ENCODE results near the gene PDGFA.
A peak's percentile ranks its signal among the peaks of the same experiment; 100 is the strongest.

PDGFA gene

DNA sequence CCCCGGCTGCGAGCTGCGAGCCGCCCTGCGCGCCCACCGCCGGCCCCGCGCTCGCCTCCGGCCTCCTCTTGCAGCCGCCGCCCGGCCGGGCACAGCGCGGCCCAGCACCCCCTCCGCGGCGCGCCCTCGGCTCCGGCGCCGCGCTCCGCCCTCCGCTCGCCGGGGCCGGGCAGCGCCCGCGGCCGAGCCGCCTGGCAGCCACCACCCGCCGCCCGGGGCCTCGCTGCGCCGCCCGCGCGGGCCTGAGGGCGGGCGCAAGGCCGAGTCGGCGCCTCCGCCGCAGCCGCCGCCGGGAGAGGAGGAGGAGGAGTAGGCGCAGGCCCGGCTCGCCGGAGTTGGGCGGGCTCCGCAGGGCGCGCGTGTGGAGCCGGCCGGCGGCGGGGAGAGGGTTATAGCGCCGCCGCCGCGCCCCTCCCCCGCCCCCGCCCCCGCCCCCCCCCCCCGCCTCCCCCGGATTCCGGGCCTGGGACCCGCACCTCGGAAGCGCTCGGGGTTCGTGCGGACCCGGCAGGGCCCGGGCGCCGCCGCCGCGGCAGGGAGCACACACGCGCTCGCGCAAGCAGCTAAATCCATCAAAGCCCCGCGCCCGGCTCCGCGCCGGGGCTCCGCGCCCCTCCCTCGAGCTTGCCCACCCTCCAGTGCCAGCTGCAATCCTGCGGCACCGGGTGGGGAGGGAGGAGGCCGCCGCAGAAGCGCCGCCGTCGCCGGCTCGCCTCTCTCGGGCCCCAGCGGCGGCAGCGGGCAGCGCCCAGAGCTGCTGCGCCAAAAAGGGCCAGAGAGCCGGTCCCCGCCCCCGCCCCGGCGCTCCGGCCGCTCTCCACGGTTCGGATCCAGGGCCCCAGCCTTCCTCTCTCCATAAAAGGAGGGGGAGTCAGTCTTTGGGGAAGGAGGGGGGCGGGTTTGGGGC is at the start of gene PDGFA:
PDGFA (minus strand) TSS at position 363 of the 907 bp plus-strand sequence. CDS start 845 bp downstream, outside the sequence.
- Histone ChIP-seq H3K27me3 (replicated peaks) (peaks cover 6% of the 10 kb centered on the region), H3K27ac (no peak within 1 kb of the TSS), H3K36me3 (replicated peaks) (no peaks in the 10 kb centered on the region), H3K4me3 (ENCODE audit: low read depth, low read length) (peak within 1 kb of the TSS; percentile 74)
- in situ Hi-C loops (cut with HindIII; ENCODE audit: low pct_ligation_motif_present, low sequenced_read_pairs) = no loop called here
- no peak for TF ChIP-seq CTCF (IDR thresholded peaks at IDR 0.05; ENCODE audit: low read depth, low read length, missing control alignments)
- DNase-seq = no peak

DNA sequence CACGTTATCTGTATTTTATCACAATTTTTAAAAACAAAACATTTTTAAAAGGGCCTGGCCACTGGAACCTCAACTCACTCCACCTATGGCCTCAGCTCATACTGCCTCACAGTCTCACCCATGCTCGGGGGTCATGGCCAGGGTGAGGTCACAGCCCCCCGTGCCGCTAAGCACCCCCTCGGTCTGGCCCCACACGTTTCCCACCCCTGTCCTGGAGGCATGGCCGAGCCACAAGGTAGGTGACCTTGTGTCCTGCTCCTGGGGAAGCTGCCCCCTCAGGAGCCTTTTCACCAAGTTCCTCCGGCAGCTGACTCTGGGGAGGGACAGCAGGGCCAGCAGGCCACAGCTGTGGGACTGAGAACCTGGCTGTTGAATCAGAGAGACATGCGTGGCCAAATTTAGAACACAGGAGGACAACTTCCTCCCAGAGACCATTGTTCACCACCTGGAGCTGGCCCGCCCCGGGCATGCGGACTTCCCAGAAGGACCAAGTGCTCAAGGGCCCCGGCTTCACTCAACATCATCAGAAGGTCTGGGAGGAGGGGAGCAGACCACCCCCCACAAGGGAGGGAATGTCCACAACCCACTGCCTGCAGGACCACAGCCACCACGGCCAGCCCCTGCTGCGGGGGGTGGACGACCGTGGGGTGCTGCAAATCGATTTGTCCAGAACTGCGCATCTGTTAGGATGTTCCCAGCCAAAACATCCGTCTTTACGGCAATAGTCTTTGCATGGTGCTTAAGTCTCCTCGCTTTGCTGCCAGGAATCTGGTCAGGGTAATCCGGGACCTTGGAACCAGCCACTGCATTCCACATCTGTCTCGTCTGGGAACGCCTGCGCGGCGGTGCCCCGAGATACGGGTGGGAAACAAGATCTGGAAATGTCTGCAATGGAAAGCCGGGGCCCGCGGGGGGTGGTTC is 48.6 kb upstream of the PDGFA start:
- in situ Hi-C loops (cut with HindIII; ENCODE audit: low pct_ligation_motif_present, low sequenced_read_pairs) = no loop called here
- TF ChIP-seq CTCF (IDR thresholded peaks at IDR 0.05; ENCODE audit: low read depth, low read length, missing control alignments) = no peak
- DNase-seq = no peak
- no peaks in the 10 kb centered on the region for H3K27me3 ChIP-seq (replicated peaks)
- no peak overlapping the region for H3K4me3 ChIP-seq (ENCODE audit: low read depth, low read length)
- no peak overlapping the region for H3K27ac ChIP-seq
- no peaks in the 10 kb centered on the region for H3K36me3 ChIP-seq (replicated peaks)

GRCh38 chr7:567305-567883 is 47.7 kb upstream of the PDGFA start:
- in situ Hi-C loops (cut with HindIII; ENCODE audit: low pct_ligation_motif_present, low sequenced_read_pairs) = no loop called here
- Histone ChIP-seq H3K4me3 (ENCODE audit: low read depth, low read length) (no peak overlapping the region), H3K27me3 (replicated peaks) (no peaks in the 10 kb centered on the region), H3K36me3 (replicated peaks) (no peaks in the 10 kb centered on the region), H3K27ac (no peak overlapping the region)
- TF ChIP-seq CTCF (IDR thresholded peaks at IDR 0.05; ENCODE audit: low read depth, low read length, missing control alignments) = no peak
- no peak for DNase-seq

DNA sequence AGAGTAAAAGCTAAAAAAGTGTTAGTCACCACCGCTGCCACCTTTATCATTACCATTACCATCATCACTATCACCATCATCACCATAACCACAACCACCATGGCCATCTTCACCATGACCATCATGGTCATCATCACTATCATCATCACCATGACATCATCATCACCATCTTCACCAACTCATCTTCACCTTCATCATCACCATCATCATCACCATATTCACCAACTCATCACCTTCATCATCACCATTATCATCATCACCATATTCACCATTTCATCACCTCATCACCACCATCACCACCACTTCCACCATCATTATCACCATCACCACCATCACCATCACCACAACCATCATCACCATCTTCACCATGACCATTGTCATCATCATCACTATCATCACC is 46.5 kb upstream of the PDGFA start:
- in situ Hi-C loops (cut with HindIII; ENCODE audit: low pct_ligation_motif_present, low sequenced_read_pairs) = no loop called here
- H3K36me3 ChIP-seq (replicated peaks) = no peaks in the 10 kb centered on the region
- no peak overlapping the region for H3K4me3 ChIP-seq (ENCODE audit: low read depth, low read length)
- no peak overlapping the region for H3K27ac ChIP-seq
- H3K27me3 ChIP-seq (replicated peaks) = no peaks in the 10 kb centered on the region
- TF ChIP-seq CTCF (IDR thresholded peaks at IDR 0.05; ENCODE audit: low read depth, low read length, missing control alignments) = no peak
- no peak for DNase-seq

- H3K27ac ChIP-seq = no peak overlapping the region
- no peak for TF ChIP-seq CTCF (IDR thresholded peaks at IDR 0.05; ENCODE audit: low read depth, low read length, missing control alignments)
- in situ Hi-C loops (cut with HindIII; ENCODE audit: low pct_ligation_motif_present, low sequenced_read_pairs) = no loop called here
Observed at GRCh38 chr7:564176-564865, 44.7 kb upstream of the PDGFA start.

More at GRCh38 chr7:564176-564865, 44.7 kb upstream of the PDGFA start:
- DNase-seq = no peak
- no peaks in the 10 kb centered on the region for H3K36me3 ChIP-seq (replicated peaks)
- no peaks in the 10 kb centered on the region for H3K27me3 ChIP-seq (replicated peaks)
- H3K4me3 ChIP-seq (ENCODE audit: low read depth, low read length) = no peak overlapping the region

Data from brain microvascular endothelial cell (primary cell).